Erythroblast (primary cell): Measurements from ENCODE around the gene CCSER1.

Experiments used
- GATA1 ChIP-seq: IDR thresholded peaks from 2 replicates; pipeline ENCODE4 v1.6.1; 2011; ENCODE audit warnings: low read depth, mild to moderate bottlenecking, control low read depth, low read length, moderate library complexity
- POLR2A ChIP-seq: IDR thresholded peaks from 2 replicates; pipeline ENCODE4 v1.6.1; 2011; ENCODE audit warnings: mild to moderate bottlenecking, low read length

DNA sequence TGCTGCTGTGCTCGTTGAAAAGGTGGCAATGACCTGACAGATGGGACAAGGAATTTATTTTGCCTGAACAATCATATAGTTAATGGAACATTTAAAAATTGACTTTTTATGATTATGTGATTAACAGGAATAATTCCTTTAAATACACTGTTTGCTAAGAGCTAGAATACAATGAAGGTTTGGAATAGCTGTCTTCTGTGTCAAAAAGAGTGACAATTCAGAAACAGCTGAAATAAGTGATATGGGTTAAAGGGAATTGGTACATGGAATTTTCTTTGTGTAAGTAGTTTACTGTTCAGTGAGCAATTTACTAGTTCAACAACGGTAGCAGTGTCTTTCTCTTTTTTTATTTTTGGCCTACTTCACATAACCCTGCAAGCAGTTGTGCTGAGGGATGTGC is 1093.1 kb downstream of the CCSER1 start:
- TF ChIP-seq POLR2A, result no peak
- no peak for TF ChIP-seq GATA1
